ENCODE results near the gene ZNF497. TPM values are rescaled to one million over a fixed set of nuclear protein-coding genes. Genes with fewer than 3 reads are reported as not detected.

ZNF497 gene
- total and polyA plus RNA-seq, 2 of the 8 experiments (the other 6 are each of a cell fraction or from before 2014, with no cell fraction given): 0.93 to 1.4 TPM

DNA sequence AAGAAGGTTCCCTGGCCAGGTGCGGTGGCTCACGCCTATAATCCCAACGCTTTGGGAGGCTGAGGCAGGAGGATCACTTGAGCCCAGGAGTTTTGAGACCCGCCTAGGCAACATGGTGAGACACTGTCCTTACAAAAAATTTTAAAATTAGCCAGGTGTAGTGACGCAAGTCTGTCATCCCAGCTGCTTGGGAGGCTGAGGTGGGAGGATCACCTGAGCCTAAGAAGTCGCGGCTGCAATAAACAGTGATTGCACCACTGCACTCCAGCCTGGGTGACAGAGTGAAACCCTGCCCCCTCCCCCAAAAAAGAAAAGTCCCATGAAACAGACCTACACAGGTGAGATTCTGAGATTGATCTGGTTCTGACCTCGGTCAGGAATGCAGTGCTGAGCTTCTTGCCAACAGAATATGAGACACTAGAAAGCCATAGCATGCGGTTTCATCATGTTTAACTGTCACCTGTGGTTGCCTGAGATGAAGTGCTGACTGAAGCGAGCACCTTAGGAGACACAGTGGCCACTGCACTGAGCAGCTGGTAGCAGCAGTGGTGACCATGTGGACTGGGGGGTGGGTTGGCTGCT is 7.2 kb downstream of the ZNF497 start:
- H3K56ac ChIP-seq (replicated peaks; ENCODE audit: insufficient read length, low read depth, low read length): no peak overlapping the region
- no peak overlapping the region for H3K9ac ChIP-seq (replicated peaks in 1 of 4; ENCODE audit: extremely low read depth in 1 of 4, low read depth in 3 of 4, low read length in 3 of 4)
- H4K8ac ChIP-seq (ENCODE audit: extremely low read depth, insufficient read depth, low read length): no peak overlapping the region
- no peaks in the 10 kb centered on the region for H3K36me3 ChIP-seq (ENCODE audit: control insufficient read depth in 2 of 4, insufficient read depth in 4 of 4, low read length in 3 of 4)
- no peak overlapping the region for H3K18ac ChIP-seq (ENCODE audit: extremely low read depth, low read length)
- POLR2A ChIA-PET (ENCODE audit: partially characterized antibody): interaction anchor here (0.6 to 11.4 kb wide), 10 partner anchors 7 to 469 kb away, joined by 3 to 102 read pairs (median 4); partner anchors contain the start of genes RNF225, ZNF497, ZNF544 and ZSCAN22
- H4K5ac ChIP-seq (ENCODE audit: insufficient read length, low read depth, low read length): no peak overlapping the region
- H3K14ac ChIP-seq (ENCODE audit: insufficient read length): no peak overlapping the region
- H3K9me3 ChIP-seq (ENCODE audit: insufficient read depth in 2 of 2, low read depth in 1 of 2, low read length in 1 of 2): no peaks in the 10 kb centered on the region
- H3K4ac ChIP-seq (replicated peaks; ENCODE audit: insufficient read length, low read depth, low read length): no peak overlapping the region
- DNase-seq (ENCODE audit: low read depth in 1 of 2, low spot score in 2 of 2) (no peak), FAIRE-seq (no peak)
- H3K4me3 ChIP-seq (ENCODE audit: extremely low read depth in 1 of 4, insufficient read depth in 2 of 4, low read depth in 3 of 4, low read length in 4 of 4): no peak overlapping the region
- WGBS, 2 experiments (ENCODE audit: extremely low coverage in 1 of 2, insufficient coverage in 1 of 2, insufficient read length in 1 of 2, insufficient replicate concordance in 2 of 2, low coverage in 1 of 2, low lambda C conversion rate in 2 of 2, missing lambda C conversion rate in 1 of 2): 91% methylated on average over 10 of the region's 10 CpGs; no CpG with 5 or more reads in 1 of the 2 experiments
- H2BK5ac ChIP-seq (ENCODE audit: low read depth, low read length): no peak overlapping the region; the same call in 1 of the 2 replicates
- H3K27me3 ChIP-seq (replicated peaks in 1 of 4; ENCODE audit: control insufficient read depth in 3 of 4, extremely low read depth in 1 of 4, insufficient read depth in 3 of 4, low read length in 3 of 4): no peaks in the 10 kb centered on the region
- no peak overlapping the region for H2AFZ ChIP-seq (ENCODE audit: low read length)
- no peak overlapping the region for H2BK15ac ChIP-seq (ENCODE audit: low read length)
- peaks cover 0 to 3% of the 10 kb centered on the region in 2 experiments for H4K20me1 ChIP-seq (replicated peaks in 1 of 2; ENCODE audit: control insufficient read depth in 1 of 2, insufficient read depth in 2 of 2, low read length in 2 of 2)
- no peak overlapping the region for H3K27ac ChIP-seq (ENCODE audit: low read depth, low read length)
- no peaks in the 10 kb centered on the region for H3K79me1 ChIP-seq (ENCODE audit: low read depth, low read length)
- no peak overlapping the region for H2BK120ac ChIP-seq (replicated peaks; ENCODE audit: low read depth, low read length)
- no peak overlapping the region for H3K4me2 ChIP-seq (ENCODE audit: insufficient read depth in 1 of 2, low read depth in 2 of 2, low read length in 2 of 2)
- no peaks in the 10 kb centered on the region for H3K23me2 ChIP-seq (ENCODE audit: low read depth, low read length)
- no peak overlapping the region for H2BK20ac ChIP-seq (ENCODE audit: low read length)
- no peak overlapping the region for H2AK5ac ChIP-seq (ENCODE audit: low read depth, low read length)
- H2BK12ac ChIP-seq (ENCODE audit: low read depth, low read length): no peak overlapping the region
- peaks cover 0 to 6% (median 0%) of the 10 kb centered on the region in 4 experiments; a peak in 1 of 7 replicates for H3K4me1 ChIP-seq (replicated peaks in 1 of 4; ENCODE audit: control insufficient read depth in 3 of 4, insufficient read depth in 4 of 4, low read length in 3 of 4)
- no peak overlapping the region for H3K23ac ChIP-seq (ENCODE audit: insufficient read length)
- no peaks in the 10 kb centered on the region for H3K79me2 ChIP-seq (ENCODE audit: control insufficient read depth in 1 of 2, insufficient read depth in 2 of 2, low read length in 2 of 2)
- CTCF ChIA-PET (ENCODE audit: partially characterized antibody): interaction anchor here (1.1 to 2.8 kb wide), 4 partner anchors 8 to 16 kb away, joined by 4 to 9 read pairs (median 7); no protein-coding TSS in a partner anchor
- no peak overlapping the region for H4K91ac ChIP-seq (replicated peaks; ENCODE audit: insufficient read length, low read length)
- no peak for TF ChIP-seq SIRT6 (IDR thresholded peaks at IDR 0.05; ENCODE audit: low read length)
- TF ChIP-seq ASH2L (IDR thresholded peaks at IDR 0.05; ENCODE audit: low read length): no peak
- TF ChIP-seq, protein P1, sequence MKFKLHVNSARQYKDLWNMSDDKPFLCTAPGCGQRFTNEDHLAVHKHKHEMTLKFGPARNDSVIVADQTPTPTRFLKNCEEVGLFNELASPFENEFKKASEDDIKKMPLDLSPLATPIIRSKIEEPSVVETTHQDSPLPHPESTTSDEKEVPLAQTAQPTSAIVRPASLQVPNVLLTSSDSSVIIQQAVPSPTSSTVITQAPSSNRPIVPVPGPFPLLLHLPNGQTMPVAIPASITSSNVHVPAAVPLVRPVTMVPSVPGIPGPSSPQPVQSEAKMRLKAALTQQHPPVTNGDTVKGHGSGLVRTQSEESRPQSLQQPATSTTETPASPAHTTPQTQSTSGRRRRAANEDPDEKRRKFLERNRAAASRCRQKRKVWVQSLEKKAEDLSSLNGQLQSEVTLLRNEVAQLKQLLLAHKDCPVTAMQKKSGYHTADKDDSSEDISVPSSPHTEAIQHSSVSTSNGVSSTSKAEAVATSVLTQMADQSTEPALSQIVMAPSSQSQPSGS (IDR thresholded peaks at IDR 0.05; ENCODE audit: low read length): no peak
- no peak for TF ChIP-seq TAF7 (optimal IDR thresholded peaks at IDR 0.05; ENCODE audit: borderline replicate concordance, low read depth, low read length)
- no peak for TF ChIP-seq CHD2 (IDR thresholded peaks at IDR 0.05; ENCODE audit: low read length)
- TF ChIP-seq CBX8 (IDR thresholded peaks at IDR 0.05; ENCODE audit: borderline replicate concordance, low read depth, low read length): no peak
- no peak for TF ChIP-seq ATF3 (IDR thresholded peaks at IDR 0.05; ENCODE audit: insufficient read depth, low read depth, low read length)
- no peak for TF ChIP-seq GTF2F1 (IDR thresholded peaks at IDR 0.05; ENCODE audit: borderline replicate concordance, low read depth, low read length)
- no peak for TF ChIP-seq RAD21 (IDR thresholded peaks at IDR 0.05 in 1 of 2, conservative IDR thresholded peaks at IDR 0.05 in 1 of 2; ENCODE audit: low read depth in 2 of 2, low read length in 2 of 2)
- TF ChIP-seq HDAC2 (IDR thresholded peaks at IDR 0.05; ENCODE audit: borderline replicate concordance in 1 of 2, low read depth in 2 of 2, low read length in 2 of 2): no peak

All from H1 (cell line).